Neuron (in vitro differentiated cells): Measurements from ENCODE around the gene GMPPB.

Source experiments
- H2AFZ ChIP-seq: one replicate; pipeline ENCODE4 v1.6.1; 2013; ENCODE audit warnings: low read depth, mild to moderate bottlenecking, inconsistent platforms, low read length, moderate library complexity
- H3K27me3 ChIP-seq: one replicate; pipeline ENCODE4 v1.6.1; 2013; ENCODE audit warnings: low read length; ENCODE audit not compliant: insufficient read depth
- H3K36me3 ChIP-seq: one replicate; pipeline ENCODE4 v1.6.1; 2013; ENCODE audit warnings: low read length; ENCODE audit not compliant: insufficient read depth
- H3K4me1 ChIP-seq: one replicate; pipeline ENCODE4 v1.6.1; 2013; ENCODE audit warnings: low read length; ENCODE audit not compliant: insufficient read depth
- H3K4me3 ChIP-seq: 2 replicates; pipeline ENCODE4 v1.5.1; 2013; ENCODE audit warnings: mild to moderate bottlenecking, low read length, moderate library complexity
- H3K9me3 ChIP-seq: one replicate; pipeline ENCODE4 v1.6.1; 2013; ENCODE audit warnings: low read length

The GMPPB gene

DNA sequence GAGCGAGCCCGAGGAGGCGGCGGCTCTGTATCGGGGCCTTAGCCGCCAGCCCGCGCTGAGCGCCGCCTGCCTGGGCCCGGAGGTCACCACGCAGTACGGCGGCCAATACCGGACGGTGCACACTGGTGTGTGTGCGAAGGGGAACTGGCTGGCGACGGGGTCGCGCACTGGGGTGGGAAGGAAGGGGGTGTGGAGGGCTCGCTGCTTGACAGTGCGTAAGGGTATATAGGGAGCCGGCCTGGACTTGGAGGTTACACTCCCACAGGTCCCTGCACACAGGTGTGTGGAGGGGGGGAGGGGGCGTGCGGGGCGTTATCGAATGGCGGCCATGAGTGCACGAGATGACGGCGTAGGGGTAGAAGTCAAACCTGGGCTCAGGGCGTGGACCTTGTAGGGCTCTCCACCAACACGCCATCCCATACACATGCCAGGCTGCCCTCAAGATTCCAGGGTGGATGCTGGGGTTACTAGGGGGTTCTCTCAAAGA, 49.2 kb downstream of the GMPPB start:
- H3K27me3 ChIP-seq, result no peaks in the 10 kb centered on the region
- peak overlapping the region; percentile 77 for H3K4me3 ChIP-seq
- H3K36me3 ChIP-seq, result peaks cover 42% of the 10 kb centered on the region
- H2AFZ ChIP-seq, result peak overlapping the region; percentile 42
- no peaks in the 10 kb centered on the region for H3K9me3 ChIP-seq
- peaks cover 13% of the 10 kb centered on the region for H3K4me1 ChIP-seq

DNA sequence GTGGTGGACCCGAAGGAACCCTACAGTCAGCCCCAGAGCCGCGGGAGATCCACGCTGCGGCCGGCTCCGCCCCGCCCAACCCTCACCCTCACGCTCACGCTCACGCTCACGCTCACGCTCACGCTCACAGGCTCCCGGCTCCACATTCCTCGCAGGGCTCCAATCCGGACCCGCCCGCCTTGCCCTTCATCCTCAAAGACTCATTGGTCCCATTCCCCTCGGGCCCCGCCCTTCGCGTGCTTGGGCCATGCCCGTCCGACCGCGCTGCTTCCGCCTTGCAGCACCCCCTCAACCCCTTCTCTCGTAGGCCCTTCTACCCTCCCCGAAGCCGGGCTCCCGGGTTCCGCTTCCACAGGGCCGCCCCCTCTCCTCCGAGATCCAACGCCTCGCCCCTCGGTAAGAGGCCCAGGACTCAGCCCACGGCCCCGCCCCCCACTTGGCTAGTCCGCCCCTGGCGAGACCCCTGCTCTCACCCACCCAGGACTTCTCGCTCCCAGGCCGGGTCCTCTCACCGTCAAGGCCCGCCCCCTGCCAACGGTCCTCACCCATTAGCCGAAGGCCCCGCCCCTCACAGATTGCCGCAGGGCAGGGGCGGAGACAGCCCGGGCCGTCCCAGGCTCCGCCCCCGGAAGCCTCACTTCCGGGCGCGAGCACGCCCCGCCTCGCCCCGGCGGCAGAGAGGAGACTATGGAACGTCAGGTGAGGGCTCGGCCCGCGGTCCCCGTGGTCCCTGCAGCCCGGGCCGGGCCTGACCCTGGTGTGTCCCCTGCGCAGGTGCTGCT, 49.8 kb downstream of the GMPPB start, which contains the start of gene APEH:
TSS of gene APEH (plus strand) at position 637 of the 782 bp plus-strand sequence. CDS start at position 688, 51 bp downstream.
- peak within 1 kb of the TSS; percentile 77 for H3K4me3 ChIP-seq

DNA sequence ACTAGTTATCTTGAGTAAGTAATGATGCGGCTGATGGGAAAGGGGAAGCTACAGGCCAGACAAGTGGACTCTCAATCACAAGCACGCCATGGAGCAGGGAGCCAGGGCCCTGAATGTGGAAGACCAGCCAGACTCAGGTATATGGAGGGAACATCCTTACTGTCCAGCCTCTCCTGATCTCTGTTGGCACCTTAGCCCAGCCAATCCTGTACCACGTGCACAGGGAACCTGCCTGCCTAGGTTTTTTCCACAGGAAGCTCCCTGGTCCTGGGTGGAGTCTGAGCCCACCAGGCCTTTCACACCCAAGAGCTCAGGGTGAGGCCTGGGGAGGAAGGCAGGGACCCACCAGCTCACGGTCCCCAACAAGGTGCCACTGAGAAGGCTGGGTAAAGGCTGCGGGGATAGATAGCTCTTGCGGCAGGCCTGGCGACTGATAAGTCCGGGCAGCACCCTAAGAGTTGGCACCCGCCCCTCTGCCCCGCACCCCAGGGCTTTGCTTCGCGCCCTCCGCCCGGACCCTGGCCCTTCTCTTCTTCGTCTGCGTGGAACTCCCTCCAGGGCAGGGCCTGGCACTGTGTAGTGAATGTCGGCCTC, 50.5 kb downstream of the GMPPB start:
- Histone ChIP-seq H3K9me3 (no peaks in the 10 kb centered on the region), H2AFZ (no peak overlapping the region), H3K4me3 (peak overlapping the region; percentile 77), H3K27me3 (no peaks in the 10 kb centered on the region), H3K4me1 (peaks cover 13% of the 10 kb centered on the region), H3K36me3 (peaks cover 29% of the 10 kb centered on the region)

More for the DNA sequence above, 49.8 kb downstream of the GMPPB start, which contains the start of gene APEH:
- H3K27me3 ChIP-seq, result no peaks in the 10 kb centered on the region
- H3K36me3 ChIP-seq, result peaks cover 36% of the 10 kb centered on the region
- H2AFZ ChIP-seq, result peak within 1 kb of the TSS; percentile 42
- H3K4me1 ChIP-seq, result peaks cover 13% of the 10 kb centered on the region
- no peaks in the 10 kb centered on the region for H3K9me3 ChIP-seq

DNA sequence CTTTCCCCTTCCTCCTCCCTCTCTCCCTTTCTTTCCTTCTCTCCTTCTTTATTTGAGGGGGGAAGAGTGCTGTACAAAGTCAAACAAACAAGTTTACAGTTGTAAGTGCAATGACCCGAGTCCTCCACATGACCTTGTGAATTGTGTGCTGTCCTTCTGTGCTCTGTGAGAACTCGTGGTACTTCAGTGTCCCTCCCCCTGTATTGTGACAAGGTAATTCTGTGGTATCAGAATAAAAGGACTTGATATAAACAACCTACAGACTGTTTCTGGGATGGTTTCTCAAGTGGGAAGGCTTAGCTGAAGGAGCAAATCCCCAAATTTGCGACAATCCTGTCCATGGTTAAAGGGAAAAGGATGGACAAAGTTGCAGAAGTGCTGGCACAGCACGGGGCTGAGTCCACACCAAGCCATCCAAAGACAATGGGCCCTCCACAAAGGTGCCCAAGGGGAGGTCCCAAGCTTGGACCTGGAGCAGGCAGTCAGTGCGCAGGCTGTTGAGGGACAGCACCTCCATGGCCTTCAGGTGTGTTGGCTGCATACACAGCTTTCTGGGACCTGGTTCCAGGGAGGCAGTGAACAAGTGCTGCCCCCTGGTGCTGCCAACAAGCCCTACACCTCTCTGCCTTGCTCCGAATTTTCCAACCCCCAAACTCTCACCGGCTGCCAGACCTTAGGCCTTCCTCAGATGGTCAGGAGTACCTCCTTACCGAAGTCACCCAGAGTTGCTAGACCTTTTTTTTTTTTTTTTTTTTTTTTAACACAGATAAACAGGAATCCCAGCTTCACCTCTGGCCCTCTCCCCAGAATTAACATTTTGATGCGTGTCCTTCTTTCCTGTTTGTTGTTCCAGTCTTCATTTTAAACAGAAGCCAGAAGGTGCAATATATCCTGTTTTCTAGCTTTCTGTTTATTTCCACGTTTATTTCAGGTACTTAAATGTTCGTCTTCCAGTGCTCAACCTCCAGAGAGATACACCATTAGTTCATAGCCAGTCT, 52.2 kb downstream of the GMPPB start:
- Histone ChIP-seq H3K36me3 (peaks cover 13% of the 10 kb centered on the region), H3K9me3 (no peaks in the 10 kb centered on the region), H3K27me3 (no peaks in the 10 kb centered on the region), H3K4me3 (no peak overlapping the region), H2AFZ (no peak overlapping the region), H3K4me1 (peaks cover 13% of the 10 kb centered on the region)

DNA sequence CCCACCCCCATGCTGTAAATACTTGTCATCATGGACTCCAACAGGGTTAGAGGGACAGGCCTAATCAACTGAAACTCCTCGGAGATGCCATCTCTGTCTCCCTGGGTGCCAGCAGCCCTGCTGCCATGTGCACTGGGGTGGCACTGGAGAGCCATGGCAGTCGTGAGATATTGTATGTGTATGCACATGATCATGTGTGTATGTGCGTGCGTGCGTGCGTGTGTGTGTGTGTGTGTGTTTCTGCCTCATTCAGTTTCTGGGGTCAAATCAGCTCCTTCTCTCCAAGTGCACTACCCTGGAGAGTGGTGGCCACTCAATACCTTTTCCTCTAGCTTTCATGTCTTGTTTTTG, 52.8 kb downstream of the GMPPB start:
- Histone ChIP-seq H3K36me3 (peaks cover 6% of the 10 kb centered on the region), H3K4me3 (no peak overlapping the region)

More for the DNA sequence above, 52.8 kb downstream of the GMPPB start:
- Histone ChIP-seq H3K27me3 (no peaks in the 10 kb centered on the region), H3K9me3 (no peaks in the 10 kb centered on the region), H3K4me1 (peaks cover 13% of the 10 kb centered on the region), H2AFZ (no peak overlapping the region)
